Activated CD4-positive, CD25-positive, alpha-beta regulatory T cell treated with anti-CD3 and anti-CD28 coated beads, Interleukin-2, amount 50 U/mL, for 24 hours (primary cell): ENCODE results near the gene MPST.
A peak's percentile ranks its signal among the peaks of the same experiment; 100 is the strongest.

Experiments
- ATAC-seq, 2 donors: fragments of 150-1000 bp; cut with Tn5 transposase; one replicate each; pipeline ENCODE4 v1.10.0; 2021; ENCODE audit warnings: mild to moderate bottlenecking in 1 of 2, moderate library complexity in 1 of 2

MPST gene

DNA sequence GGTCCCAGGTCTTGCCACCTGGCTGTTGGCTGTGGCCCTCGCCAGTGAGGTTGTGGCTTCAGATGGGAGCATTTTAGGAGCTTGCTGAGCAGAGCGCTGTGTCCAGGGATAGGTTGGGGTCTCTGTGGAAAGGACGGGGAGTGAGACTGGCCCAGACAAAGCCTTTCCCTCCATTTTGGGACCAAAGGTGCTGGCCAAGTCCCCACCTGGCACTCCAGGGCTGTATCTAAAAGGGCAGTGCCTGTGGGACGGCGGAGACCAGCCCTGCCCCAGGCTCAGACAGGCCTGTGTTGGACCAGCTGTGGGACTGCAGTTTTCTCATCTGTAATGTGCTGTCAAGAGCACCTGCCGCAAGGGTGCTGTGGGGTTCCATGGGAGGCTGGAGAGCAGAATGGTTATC lies 27.0 kb downstream of the MPST start:
- no peak for ATAC-seq

DNA sequence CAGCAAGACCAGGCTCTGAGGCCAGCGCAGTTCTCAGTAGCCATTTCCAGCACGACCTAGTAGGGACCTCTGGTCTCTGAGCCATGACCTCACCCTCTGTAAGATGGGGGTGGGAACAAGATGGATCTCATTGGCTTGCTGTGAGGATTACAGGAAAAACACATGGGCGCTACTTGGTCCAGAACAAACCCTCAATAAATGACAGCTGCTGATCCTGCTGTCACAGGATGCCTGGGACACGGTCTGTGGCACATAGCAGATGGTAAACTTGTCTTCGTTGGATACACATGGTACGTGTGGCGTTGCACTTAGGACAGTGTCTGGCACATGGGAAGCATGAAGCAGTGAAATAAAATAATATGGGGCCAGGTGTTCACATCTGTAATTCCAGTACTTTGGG lies 27.5 kb downstream of the MPST start:
- ATAC-seq = no peak

DNA sequence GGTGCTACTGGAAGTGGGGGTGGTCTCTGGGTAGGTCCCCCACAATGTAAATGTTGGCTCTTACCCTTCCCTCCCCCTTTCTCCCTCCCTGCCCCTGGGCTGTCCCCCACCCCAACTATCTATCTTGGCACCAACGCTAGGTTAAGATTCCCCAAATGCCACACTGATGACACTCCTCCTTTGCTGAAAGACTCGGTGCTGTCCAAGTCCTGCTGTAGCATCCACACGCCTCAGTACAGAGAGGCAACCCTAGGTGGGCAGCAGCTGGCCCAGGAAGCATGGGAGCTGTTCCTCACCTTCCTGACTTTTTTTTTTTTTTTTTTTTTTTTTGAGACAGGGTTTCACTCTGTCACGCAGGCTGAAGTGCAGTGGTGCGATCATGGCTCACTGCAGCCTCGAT lies 28.6 kb downstream of the MPST start:
- ATAC-seq = no peak

DNA sequence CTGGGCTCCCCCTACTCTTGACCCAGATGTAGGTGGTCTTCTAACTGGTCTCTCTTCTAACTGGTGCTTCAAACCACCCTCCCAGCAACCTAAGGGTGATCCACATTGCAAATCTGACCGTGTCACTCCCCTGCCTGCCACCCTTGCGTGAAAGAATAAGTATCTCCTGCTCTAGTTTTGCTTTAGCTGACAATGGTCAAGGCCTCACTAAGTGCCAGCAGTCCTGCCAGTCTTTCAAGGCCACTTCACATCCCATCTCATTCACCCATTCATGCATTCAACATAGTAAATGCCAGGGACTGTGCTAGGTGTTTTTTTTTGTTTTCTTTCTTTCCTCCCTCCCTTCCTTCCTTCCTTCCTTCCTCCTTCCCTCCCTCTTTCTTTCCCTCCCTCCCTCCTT lies 29.7 kb downstream of the MPST start:
- ATAC-seq = no peak

DNA sequence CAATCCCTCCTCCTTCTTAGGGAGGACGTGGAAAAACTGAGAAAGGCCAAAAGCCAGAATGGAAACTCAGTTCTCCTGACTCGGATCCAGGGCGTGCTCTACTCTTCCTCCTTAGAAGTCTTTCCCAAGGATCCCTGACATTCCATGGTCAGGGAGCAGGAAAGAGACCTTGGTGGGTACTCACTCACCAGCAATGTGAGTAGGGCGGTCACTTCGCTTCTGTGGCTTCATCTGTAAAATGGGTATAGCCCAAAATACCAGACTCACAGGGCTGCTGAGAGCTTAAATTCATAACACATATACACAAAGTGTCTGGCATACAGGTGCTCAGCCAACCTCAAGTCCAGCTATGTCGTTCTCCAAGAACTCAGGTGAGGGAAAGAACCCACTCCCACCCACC lies 31.4 kb downstream of the MPST start:
- ATAC-seq = no peak

DNA sequence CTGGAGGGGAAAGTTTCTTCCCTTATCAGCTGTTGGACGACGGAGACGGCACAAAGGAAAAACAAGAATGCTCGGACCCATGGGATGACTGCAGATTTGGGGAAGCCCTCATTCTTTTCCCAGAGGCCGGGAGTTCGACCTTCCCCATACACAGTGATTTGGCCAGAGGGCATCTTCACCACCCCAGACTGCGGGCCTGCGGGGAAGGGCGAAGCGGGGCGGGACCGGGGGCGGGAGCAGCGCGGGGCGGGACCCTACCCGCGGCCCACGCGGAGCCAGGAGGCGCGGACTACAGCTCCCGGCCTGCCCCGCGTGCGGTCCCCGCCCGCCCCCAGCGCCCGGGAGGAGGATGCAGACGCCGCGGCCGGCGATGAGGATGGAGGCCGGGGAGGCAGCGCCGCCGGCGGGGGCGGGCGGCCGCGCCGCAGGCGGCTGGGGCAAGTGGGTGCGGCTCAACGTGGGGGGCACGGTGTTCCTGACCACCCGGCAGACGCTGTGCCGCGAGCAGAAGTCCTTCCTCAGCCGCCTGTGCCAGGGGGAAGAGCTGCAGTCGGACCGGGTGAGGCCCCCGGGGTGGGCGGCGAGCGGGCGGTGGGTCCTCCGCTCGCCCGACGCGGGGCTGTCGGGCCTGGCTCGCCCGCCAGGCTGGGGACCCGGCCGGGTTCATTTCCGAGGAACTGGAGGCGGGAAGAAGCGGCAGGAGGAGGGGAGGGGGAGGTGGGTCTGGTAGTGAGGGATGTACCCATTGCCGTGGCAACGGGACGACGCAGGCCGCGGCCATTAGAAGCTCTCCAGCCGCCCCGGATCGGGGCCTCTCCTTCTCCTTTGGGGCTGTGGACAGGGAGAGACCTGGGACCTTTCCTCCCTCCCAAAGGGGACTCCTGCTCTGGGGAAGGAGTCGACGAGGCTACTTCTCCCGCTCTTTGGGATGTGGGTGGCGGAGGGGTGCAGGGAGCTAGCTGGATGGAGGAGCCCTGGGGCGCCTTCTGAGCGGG lies 32.1 kb downstream of the MPST start, which contains the start of gene KCTD17:
Gene KCTD17, plus strand, starts transcription at position 352 of the 995 bp plus-strand sequence. Its CDS starts 19 bp downstream, at position 371.
- peak; percentile 99 to 100 for ATAC-seq

DNA sequence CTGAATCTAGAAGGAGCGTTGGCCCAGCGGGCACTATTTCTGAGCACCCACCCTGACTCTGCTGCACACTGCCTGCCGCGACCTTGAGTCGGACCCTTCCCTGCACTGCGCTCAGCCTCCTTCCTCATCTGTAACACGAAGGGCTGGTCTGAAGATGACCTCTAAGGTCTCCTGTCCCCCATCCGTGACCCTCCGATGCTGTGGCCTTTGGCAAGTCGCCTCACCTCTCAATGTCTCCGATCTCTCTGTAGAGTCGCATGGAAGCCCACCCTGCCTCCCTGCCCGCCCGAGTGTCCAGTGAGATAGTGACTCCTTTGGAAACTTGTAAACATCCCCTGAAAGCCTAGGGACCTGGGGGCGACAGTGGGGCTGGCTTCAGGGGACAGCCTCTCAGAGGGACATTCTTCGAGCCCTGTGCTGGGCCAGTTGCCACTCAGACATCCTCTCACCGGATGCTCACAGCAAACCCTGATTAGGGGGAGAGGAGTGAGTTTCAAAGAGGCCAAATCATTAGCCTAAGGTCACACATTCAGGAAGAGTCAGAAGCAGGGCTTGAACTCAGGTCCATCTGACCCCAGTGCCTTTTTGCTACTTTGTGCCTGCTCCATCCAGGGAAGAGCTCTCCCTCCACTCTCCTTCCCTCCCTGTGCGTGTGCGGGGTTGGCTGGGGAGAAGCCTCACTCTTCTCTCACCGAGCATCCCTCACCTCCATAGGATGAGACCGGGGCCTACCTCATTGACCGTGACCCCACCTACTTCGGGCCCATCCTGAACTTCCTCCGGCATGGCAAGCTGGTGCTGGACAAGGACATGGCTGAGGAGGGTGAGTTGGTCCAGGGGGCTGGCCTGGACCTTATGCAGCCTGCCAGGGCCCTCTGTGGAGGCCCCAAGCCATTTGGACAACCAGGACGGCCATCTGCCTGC lies 33.1 kb downstream of the MPST start:
- ATAC-seq = no peak

DNA sequence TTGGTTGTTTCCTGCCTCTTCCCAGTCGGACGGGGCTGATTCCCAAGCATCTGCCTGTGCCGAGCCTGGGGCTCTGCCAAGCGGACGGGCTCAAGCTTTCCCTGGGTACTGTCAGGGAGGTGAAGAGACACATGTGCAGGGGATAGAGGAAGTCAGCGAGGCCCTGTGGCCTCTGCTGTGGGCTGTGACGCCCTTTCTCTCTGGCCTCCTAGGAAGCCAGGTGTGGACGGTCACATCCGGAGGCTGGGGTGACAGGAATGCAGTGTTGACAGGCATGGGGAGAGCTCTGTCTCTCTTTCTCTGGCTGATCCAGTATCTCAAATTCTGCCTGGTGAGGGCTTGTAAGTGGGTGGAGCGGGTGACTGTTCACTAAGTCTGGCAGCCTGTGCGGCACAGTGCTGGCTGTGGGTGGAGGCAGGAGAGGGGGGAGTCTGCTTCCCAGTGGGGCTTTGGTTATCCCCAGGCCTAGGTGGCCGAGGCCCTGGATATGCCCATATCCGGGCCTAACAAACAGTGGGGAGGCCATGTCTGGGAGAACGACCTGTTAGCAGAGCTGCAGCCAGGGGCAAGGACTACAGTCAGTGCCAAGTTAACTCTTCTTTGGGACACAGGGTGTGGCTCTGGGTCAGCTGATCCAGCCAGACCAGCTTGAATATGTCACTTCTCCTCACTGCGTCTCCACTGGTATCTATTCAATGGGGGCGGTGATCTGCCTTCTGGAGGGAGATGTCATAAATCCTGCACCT lies 33.9 kb downstream of the MPST start:
- ATAC-seq = no peak

DNA sequence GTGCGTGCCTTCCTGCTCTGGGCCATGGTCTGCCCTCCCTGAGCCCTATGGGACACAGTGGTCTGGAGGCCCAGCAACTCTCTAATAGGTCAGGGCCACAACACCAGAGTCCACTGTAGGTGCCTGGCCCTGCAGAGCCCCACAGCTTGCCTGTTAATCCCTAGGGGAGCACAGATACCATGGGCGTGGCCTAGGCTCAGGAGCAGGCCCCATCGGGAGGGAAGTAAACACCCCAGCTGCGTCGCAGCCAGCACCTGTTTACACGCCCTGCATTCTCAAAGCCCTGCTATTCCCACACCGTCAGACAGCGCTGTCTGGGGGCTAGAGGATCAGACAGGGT lies 34.5 kb downstream of the MPST start:
- ATAC-seq = no peak

DNA sequence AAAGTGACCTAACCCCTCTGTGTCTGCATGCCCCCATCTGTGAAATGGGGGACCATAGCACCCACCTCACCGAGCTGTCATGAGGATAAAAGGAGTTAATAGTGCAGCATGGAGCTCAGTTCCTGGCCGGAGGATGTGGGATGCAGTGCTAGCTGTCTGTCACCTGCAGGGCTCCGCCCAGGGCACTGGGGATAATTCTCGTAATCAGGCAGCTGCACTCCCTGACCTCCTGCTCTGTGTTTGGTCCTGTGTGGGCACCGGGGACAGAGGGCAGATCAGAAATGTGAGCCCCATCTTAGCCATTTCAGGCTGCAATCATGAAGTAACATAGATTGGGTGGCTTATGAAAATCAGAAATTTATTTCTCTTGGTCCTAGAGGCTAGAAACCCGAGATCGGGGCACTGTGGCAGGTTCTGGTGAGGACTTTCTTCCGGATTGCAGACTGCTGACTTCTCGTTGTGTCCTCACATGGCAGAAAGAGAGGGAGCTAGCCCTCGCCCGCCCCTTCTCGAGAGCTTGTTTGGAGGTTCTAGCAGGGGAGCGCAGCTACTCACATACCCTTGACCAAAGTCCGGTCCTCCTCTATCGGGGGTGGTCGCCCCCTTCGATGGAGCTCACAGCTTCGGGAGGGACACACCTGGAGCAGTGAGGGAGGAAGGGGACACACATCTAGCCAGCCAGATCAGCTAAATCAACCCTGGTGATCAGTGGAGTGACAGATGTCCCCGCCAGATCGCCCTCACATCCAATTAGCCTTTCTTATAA lies 35.2 kb downstream of the MPST start:
- no peak for ATAC-seq

DNA sequence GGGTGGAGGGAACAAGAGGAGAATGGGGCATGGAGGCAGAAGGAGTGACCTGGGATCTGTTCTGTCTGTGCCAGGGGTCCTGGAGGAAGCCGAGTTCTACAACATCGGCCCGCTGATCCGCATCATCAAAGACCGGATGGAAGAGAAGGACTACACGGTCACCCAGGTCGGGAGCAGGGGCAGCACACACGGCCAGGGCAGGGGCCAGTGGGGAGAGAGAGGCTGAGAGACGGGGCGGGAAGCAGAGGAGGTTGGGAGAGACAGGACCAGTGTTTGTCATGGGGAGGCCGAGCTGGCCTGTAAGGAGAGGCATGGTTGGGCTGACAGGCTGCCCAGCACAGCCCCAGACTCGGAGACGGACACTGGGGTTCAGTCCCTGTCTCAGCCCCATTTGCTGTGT lies 36.7 kb downstream of the MPST start:
- no peak for ATAC-seq

DNA sequence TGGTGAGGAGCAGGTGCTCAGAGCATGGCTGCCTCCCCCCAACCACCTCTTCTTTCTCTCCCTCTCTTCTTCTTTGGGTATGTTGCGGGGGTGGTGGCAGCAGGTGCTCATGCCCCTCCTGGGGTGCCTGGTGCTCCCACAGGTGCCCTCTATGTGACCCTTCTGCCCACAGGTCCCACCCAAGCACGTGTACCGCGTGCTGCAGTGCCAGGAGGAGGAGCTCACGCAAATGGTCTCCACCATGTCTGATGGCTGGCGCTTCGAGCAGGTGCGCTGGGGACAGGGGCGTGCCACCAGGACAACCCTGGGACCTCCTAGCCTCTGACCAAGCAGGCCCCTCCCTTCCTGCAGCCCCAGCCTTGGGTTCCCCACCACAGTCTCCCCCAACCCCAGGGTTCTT lies 37.7 kb downstream of the MPST start:
- no peak for ATAC-seq

DNA sequence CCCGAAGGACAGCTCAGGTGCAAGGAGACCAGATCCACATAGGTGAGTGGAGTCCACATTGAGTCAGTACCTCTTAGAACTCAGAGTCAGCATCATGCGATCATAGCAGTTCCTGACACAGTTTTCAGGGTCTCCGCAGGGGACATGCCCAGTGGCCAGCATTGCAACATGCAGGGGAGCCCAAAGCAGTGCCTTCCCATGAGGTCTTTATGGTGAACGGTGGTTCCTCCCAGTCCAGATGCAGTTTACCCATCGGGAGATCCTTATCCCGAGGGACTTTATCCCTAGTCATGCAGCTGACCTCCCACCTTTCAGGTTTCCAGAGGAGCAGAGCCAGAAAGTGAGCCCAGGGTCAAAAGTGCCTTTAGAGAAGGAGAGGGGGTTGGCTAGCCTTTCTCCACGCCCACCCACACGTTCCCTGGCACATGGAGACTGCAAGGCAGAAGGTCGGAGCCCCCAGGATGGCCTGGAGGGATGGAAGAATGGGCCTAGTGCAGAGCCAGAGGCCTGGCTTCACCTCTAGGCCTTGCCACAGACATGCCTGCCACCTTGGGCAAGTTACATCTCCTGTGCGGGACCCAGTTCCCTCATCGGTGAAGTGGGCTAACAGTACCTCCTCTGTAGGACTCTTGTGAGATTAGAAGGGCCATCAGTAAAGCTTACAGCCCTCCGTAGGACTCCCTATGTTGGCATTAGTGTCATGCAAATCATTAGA lies 38.4 kb downstream of the MPST start:
- ATAC-seq = no peak

DNA sequence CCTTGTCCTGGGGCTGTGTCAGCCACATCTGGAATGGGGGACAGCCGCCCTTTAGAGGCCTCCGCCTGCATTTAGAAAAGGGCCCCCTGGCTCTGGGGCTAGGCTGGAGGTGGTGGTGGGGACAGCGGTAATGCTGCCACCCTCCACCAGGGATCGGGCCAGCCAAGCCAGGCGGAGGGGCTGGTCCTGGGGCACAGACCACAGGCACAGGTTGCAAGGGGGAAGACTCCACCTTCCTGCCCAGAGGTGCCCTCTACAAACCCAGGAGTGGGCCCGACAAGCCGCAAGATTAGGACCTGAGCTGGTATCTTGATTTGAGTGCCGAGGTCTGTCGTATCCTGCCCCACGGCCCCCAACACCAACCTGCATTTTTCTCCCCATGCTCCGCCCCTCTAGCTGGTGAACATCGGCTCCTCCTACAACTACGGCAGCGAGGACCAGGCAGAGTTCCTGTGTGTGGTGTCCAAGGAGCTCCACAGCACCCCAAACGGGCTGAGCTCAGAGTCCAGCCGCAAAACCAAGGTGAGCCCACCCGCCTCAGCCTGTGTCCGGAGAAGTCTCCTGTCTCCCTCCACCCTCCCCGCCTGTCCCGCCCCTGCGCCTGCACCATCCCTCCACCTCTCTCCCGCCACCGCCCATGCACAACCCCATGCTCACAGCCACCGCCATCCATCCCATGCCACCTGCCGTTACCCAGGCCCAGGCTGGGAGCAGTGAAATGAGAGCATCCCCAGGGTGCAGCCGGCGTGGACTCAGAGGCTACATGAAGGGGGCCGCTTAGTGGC lies 39.6 kb downstream of the MPST start:
- ATAC-seq = no peak

DNA sequence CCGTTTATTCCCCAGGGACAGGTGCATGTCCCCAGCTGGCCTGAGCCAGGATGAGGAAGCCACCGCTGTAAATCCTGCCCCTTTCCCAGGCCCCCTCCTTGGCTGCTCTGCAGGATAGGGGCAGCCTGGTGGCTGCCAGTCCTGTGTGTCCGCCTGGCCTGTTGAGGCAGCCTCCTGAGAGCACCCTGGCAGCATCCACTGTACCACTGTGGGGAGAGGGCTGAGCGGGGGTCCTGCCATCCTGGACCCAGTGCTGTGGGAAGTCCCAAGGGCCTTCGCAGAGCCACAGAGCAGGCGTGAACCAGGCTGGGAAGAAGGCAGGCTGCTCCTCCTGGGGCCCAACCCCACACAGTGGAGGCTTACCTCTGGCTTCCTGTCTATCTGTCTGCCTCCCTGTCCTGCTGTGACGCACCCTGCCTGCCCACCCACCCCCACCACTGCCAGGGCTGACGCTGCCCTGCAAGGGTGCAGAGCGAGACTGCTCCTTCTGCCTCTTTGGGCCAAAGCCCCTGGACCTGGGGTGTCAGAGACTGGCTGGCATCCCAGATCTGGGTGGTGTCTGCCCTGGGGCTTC lies 40.4 kb downstream of the MPST start:
- ATAC-seq = peak; percentile 20 to 36

DNA sequence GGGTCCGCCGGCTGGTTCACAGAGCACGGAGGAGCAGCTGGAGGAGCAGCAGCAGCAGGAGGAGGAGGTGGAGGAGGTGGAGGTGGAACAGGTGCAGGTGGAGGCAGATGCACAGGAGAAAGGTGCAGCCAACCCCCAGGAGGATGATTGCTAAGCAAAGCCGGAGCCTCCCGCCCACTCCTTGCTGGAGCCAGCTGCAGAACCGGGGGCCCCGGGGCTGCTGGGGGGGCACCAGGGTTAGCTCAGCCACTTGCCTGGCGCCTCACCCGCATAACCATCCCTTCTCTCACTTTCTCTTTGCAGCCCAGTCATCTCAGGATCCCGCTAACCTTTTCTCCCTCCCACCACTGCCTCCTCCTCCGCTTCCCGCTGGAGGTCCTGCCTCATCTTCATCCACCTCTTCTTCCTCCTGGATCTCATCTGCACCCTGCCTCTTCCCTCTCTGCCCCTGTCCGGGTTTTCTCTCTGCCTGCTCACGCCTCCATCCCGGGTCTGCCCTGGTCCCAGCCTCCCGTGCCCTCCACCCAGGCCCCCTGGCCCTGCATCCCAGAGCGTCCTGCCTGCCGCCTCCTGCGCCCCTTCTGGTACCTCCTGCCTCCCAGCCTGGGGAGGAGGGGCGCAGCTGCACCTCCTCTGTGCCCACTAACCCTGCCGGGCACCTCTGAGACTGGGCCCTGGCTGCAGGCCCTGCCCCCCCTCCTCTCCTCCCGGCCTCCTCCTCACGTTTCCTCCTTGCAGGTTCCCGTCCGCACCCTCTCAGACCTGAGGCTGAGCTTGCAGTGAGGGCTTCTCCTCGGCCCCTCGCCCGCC lies 41.5 kb downstream of the MPST start:
- ATAC-seq = peak; percentile 75 to 77

DNA sequence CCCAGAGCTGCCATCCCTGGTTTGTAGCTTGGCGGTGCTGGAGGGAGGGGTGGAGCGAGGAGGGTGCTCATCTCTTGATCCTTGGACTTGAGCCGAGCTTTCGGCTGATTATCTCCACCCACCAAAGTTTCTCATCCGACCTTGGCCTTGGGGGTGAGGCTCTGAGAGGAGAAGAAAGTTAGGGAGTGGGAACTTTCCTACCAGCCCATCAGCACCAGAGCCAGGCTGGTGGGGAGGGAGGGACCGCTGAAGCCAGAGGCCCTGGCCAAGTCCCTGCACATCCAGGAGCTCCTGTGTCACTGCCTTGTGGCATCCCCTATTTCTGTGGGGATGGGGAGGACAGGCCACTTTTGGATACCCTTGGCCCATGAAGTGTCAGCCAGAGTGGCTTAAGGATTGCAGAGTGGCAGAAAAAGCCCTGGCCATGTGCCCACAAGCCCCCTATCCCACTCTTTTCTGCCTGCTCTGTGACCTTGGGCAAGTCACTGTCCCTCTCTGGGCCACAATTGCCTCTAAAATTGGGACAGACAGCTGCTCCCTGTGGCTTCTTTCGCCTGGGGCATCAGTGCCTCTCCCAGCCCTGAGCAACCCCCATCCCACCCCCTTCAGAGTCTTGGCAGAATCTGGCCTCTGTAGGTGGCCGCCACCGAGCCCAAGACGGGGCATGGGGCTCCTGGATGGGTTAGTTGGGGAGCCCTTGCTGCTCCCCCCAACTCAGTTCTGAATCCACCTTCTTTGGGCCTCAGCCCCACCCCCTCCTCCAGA lies 42.3 kb downstream of the MPST start:
- no peak for ATAC-seq

DNA sequence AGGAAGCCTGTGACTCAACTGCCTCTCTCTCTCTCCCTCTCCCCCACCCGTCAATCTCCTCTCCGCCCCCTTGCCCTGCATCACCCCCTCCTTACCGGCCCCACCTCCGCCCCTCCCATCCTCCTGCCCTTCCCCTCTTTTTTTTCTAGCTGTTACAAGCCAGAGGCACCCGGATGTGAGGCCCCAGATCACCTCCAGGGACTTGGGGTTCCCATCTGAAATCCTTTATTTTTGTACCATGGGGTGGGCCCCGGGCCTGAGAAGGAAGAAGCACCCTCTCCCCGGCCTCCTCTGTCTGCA lies 42.8 kb downstream of the MPST start:
- ATAC-seq = no peak
